ENCODE results near the gene TSC22D1. TPM values are rescaled to one million over a fixed set of nuclear protein-coding genes. Genes with fewer than 3 reads are reported as not detected.

TSC22D1 gene
- total RNA-seq, 1 donor from 2014 or later: 97.7 TPM

- DNase-seq (ENCODE audit: low spot score in 2 of 2): no peak
- H3K36me3 ChIP-seq: no peaks in the 10 kb centered on the region
- no peaks in the 10 kb centered on the region for H3K27me3 ChIP-seq
- no peaks in the 10 kb centered on the region for H3K9me3 ChIP-seq
- TF ChIP-seq, protein P1, sequence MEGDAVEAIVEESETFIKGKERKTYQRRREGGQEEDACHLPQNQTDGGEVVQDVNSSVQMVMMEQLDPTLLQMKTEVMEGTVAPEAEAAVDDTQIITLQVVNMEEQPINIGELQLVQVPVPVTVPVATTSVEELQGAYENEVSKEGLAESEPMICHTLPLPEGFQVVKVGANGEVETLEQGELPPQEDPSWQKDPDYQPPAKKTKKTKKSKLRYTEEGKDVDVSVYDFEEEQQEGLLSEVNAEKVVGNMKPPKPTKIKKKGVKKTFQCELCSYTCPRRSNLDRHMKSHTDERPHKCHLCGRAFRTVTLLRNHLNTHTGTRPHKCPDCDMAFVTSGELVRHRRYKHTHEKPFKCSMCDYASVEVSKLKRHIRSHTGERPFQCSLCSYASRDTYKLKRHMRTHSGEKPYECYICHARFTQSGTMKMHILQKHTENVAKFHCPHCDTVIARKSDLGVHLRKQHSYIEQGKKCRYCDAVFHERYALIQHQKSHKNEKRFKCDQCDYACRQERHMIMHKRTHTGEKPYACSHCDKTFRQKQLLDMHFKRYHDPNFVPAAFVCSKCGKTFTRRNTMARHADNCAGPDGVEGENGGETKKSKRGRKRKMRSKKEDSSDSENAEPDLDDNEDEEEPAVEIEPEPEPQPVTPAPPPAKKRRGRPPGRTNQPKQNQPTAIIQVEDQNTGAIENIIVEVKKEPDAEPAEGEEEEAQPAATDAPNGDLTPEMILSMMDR (IDR thresholded peaks at IDR 0.05): no peak
- intact Hi-C loops (cut with DNase I): no loop called here
- no peaks in the 10 kb centered on the region for H3K4me1 ChIP-seq
- no peak overlapping the region for H3K27ac ChIP-seq
- H3K4me3 ChIP-seq: no peak overlapping the region
These were observed 193.4 kb downstream of the TSC22D1 start for GRCh38 chr13:44382635-44383145.

Other genes starting within 250 kb of the TSC22D1 start
- 0.85 TPM for gene SERP2, start 202.5 kb downstream of the TSC22D1 start, total RNA-seq